Tibial nerve (tissue), 4 donors: ENCODE measurements around the gene BEND5. TPM values are rescaled to one million over a fixed set of nuclear protein-coding genes. Genes with fewer than 3 reads are reported as not detected.

Source experiments
- DNase-seq, 2 donors: peaks; one replicate each; pipeline ENCODE4 v3.0.0-alpha.2; 2019; ENCODE audit warnings: low spot score in 2 of 2
- H3K27ac ChIP-seq, 4 donors: fragments of 200-600 bp; sonication (generic) in 3 of 4; one replicate each; pipeline ENCODE4 v1.5.1; 2017 to 2019; ENCODE audit warnings: mild to moderate bottlenecking in 1 of 4
- H3K27me3 ChIP-seq, 2 donors: fragments of 200-600 bp; sonication (generic) in 1 of 2; one replicate each; pipeline versions ENCODE4 v1.5.1 to v1.6.0; 2017 to 2019
- H3K36me3 ChIP-seq, 3 donors: fragments of 200-600 bp; sonication (generic); one replicate each; pipeline ENCODE4 v1.5.1; 2018 to 2019
- H3K4me1 ChIP-seq, 4 donors: fragments of 200-600 bp; sonication (generic) in 3 of 4; one replicate each; pipeline ENCODE4 v1.5.1; 2017 to 2019
- H3K4me3 ChIP-seq, 4 donors: fragments of 200-600 bp; sonication (generic) in 3 of 4; one replicate each; pipeline ENCODE4 v1.5.1; 2017 to 2019; ENCODE audit warnings: mild to moderate bottlenecking in 1 of 4, moderate library complexity in 1 of 4
- H3K9me3 ChIP-seq, 4 donors: fragments of 200-600 bp; sonication (generic) in 3 of 4; one replicate each; pipeline ENCODE4 v1.5.1; 2017 to 2019
- EP300 ChIP-seq, 2 donors: sonication (generic); formaldehyde crosslinking; IDR thresholded peaks; one replicate each; pipeline ENCODE4 v1.6.1; 2017; ENCODE audit warnings: antibody characterized with exemption in 2 of 2, mild to moderate bottlenecking in 1 of 2
- POLR2A ChIP-seq, 2 donors: fragments of 450-650 bp; IDR thresholded peaks; one replicate each; pipeline ENCODE4 v1.6.1; 2017; ENCODE audit warnings: antibody characterized with exemption in 2 of 2, mild to moderate bottlenecking in 2 of 2, moderate library complexity in 2 of 2
- WGBS, 2 donors: methylation state at CpG; one replicate each; pipeline ENCODE4 v1.1.5; 2018; 5-methylcytosine and 5-hydroxymethylcytosine counted together
- total RNA-seq, 4 donors: library from RNA; depleted of rRNA; stranded (reverse); fragments of >200 nt; gene quantifications; one replicate each; pipeline ENCODE4 v1.1.0, GENCODE V29; 2016
- TF ChIP-seq, protein P1 (sequence below), 5 experiments: fragments of 200-600 bp in 3 of 5; fragments of 450-650 bp in 2 of 5; sonication (generic) in 3 of 5; IDR thresholded peaks; one replicate each; pipeline ENCODE4 v1.5.1; 2016 to 2019; ENCODE audit warnings: antibody characterized with exemption in 5 of 5, mild to moderate bottlenecking in 3 of 5, moderate library complexity in 2 of 5

The BEND5 gene
- total RNA-seq, 4 donors from 2014 or later, result 1.5 to 4.7 (median 2.8) TPM

DNA sequence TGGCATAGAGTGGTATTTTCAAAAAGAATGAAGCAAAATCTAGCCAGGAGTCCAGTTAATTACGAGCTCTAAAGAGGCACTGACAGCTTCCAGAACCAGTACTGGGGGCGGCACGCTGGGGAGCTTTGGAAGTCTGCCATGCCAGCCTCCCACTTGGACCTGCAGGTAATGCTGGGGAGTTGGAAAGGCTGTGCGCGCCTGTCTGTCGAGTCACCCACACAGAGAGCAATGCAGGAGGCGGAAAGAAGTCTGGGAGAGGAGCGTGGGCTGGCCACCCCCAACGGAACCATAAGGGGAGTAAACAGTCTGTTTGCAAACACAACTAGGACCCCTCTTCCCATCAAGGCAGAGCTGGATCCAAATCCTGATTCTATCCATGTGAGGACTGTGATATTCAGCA, 84.5 kb downstream of the BEND5 start:
- TF ChIP-seq POLR2A (IDR thresholded peaks at IDR 0.05), result no peak
- TF ChIP-seq, protein P1, sequence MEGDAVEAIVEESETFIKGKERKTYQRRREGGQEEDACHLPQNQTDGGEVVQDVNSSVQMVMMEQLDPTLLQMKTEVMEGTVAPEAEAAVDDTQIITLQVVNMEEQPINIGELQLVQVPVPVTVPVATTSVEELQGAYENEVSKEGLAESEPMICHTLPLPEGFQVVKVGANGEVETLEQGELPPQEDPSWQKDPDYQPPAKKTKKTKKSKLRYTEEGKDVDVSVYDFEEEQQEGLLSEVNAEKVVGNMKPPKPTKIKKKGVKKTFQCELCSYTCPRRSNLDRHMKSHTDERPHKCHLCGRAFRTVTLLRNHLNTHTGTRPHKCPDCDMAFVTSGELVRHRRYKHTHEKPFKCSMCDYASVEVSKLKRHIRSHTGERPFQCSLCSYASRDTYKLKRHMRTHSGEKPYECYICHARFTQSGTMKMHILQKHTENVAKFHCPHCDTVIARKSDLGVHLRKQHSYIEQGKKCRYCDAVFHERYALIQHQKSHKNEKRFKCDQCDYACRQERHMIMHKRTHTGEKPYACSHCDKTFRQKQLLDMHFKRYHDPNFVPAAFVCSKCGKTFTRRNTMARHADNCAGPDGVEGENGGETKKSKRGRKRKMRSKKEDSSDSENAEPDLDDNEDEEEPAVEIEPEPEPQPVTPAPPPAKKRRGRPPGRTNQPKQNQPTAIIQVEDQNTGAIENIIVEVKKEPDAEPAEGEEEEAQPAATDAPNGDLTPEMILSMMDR (IDR thresholded peaks at IDR 0.05), result no peak
- no peak for TF ChIP-seq EP300 (IDR thresholded peaks at IDR 0.05)
- Histone ChIP-seq H3K4me3 (no peak overlapping the region), H3K27ac (no peak overlapping the region), H3K36me3 (no peaks in the 10 kb centered on the region), H3K9me3 (no peaks in the 10 kb centered on the region), H3K27me3 (no peaks in the 10 kb centered on the region), H3K4me1 (no peaks in the 10 kb centered on the region)
- DNase-seq, result no peak
- WGBS, 2 donors, result 69 to 70% methylated on average over 9 of the region's 9 CpGs

GRCh38 chr1:48691429-48692001, 85.2 kb downstream of the BEND5 start:
- no peak for DNase-seq
- H3K36me3 ChIP-seq, result no peaks in the 10 kb centered on the region
- no peaks in the 10 kb centered on the region for H3K27me3 ChIP-seq
- no peak overlapping the region for H3K27ac ChIP-seq
- H3K4me1 ChIP-seq, result no peaks in the 10 kb centered on the region
- TF ChIP-seq, protein P1 (IDR thresholded peaks at IDR 0.05), result no peak
- no peak for TF ChIP-seq POLR2A (IDR thresholded peaks at IDR 0.05)
- TF ChIP-seq EP300 (IDR thresholded peaks at IDR 0.05), result no peak
- H3K4me3 ChIP-seq, result no peak overlapping the region
- no peaks in the 10 kb centered on the region for H3K9me3 ChIP-seq
- WGBS, 2 donors, result 78 to 81% methylated on average over 5 of the region's 5 CpGs

DNA sequence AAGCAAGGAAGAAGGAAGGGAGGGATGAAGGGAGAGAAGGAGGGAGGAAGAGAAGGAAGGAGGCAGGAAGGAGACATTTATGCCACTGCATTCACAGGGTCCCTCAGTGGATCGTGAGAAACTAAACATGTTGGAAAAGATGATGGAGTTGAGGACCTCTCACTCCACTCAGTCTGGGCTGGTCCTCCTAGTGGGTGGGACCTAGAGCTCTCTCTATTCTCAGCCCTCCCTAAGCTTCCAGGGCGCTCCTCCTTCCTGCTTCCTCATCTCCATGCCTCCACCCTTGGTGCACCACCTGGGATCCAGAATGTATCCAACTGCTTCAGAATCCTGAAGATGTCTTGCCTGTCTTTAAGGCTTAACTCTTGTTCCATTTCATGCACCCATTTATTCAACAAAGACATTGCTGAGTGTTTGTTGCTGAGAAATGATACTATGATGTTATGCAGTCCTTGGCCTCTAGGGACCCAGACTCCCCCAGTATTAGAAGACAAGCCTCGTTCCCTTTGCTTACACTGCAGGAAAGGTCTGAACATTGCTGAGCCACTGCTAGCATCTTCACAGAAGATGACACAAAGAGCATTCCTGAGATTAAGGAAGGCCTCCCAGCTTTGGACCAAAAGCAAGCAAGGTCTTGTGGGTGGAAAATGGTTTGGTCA, 88.5 kb downstream of the BEND5 start:
- Histone ChIP-seq H3K4me1 (peaks cover 0 to 6% (median 0%) of the 10 kb centered on the region in 4 donors), H3K27ac (no peak overlapping the region), H3K4me3 (no peak overlapping the region), H3K9me3 (no peaks in the 10 kb centered on the region), H3K36me3 (no peaks in the 10 kb centered on the region), H3K27me3 (no peaks in the 10 kb centered on the region)
- TF ChIP-seq, protein P1 (IDR thresholded peaks at IDR 0.05), result no peak
- TF ChIP-seq POLR2A (IDR thresholded peaks at IDR 0.05) (no peak), EP300 (IDR thresholded peaks at IDR 0.05) (no peak)
- WGBS, 2 donors, result 59 to 63% methylated on average over 3 of the region's 3 CpGs
- no peak for DNase-seq

DNA sequence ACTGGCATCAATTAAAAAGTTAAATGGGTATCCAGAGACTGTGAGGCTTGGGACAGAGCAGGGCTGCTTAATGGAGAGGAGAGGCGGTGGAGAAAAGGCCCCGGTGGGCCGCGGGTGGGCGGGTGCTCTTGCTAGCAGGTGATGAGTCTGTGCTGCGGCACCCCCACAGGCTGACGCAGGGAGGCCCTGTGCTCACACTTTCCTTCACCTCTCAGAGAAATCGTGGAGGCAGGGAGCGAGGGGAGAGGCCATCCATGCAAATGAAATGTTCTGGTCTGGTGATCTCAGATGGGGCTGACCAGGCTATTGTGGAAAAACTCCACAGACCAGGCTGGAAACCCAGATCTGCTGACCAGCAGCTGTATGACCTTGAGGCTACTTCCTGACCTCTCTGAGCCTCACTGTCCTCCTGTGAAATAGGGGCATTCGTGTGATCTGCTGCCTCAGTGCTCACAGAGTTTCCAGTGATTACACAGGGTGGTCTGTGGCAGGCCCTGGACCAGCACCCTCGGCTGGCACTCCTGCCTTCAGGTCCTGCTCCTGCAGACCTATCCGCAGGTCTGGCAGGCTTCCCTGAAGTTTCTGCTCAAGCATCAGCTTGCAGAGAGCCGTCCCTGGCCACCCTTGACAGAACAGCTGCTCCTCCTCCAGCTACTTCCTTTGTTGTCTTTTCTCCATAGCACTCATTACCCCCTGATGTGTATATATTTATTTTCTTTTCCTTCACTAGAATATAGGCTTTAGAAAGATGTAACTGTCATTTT, 89.2 kb downstream of the BEND5 start:
- Histone ChIP-seq H3K36me3 (no peaks in the 10 kb centered on the region), H3K4me1 (peaks cover 0 to 6% (median 0%) of the 10 kb centered on the region in 4 donors), H3K27ac (no peak overlapping the region), H3K27me3 (no peaks in the 10 kb centered on the region), H3K4me3 (no peak overlapping the region), H3K9me3 (no peaks in the 10 kb centered on the region)
- no peak for TF ChIP-seq POLR2A (IDR thresholded peaks at IDR 0.05)
- no peak for TF ChIP-seq EP300 (IDR thresholded peaks at IDR 0.05)
- TF ChIP-seq, protein P1 (IDR thresholded peaks at IDR 0.05), result no peak
- 72 to 74% methylated on average over 13 of the region's 13 CpGs for WGBS, 2 donors
- no peak for DNase-seq

GRCh38 chr1:48686159-48686558, 90.5 kb downstream of the BEND5 start:
- no peaks in the 10 kb centered on the region for H3K9me3 ChIP-seq
- TF ChIP-seq EP300 (IDR thresholded peaks at IDR 0.05) (no peak), POLR2A (IDR thresholded peaks at IDR 0.05) (no peak)
- TF ChIP-seq, protein P1 (IDR thresholded peaks at IDR 0.05), result no peak
- H3K27ac ChIP-seq, result no peak overlapping the region
- H3K27me3 ChIP-seq, result no peaks in the 10 kb centered on the region
- DNase-seq, result no peak
- WGBS, 2 donors, result 92 to 95% methylated on average over 5 of the region's 5 CpGs
- H3K4me1 ChIP-seq, result peaks cover 0 to 6% (median 0%) of the 10 kb centered on the region in 4 donors
- H3K4me3 ChIP-seq, result no peak overlapping the region
- H3K36me3 ChIP-seq, result no peaks in the 10 kb centered on the region
